ENCODE data around the gene EPN2.

DNA sequence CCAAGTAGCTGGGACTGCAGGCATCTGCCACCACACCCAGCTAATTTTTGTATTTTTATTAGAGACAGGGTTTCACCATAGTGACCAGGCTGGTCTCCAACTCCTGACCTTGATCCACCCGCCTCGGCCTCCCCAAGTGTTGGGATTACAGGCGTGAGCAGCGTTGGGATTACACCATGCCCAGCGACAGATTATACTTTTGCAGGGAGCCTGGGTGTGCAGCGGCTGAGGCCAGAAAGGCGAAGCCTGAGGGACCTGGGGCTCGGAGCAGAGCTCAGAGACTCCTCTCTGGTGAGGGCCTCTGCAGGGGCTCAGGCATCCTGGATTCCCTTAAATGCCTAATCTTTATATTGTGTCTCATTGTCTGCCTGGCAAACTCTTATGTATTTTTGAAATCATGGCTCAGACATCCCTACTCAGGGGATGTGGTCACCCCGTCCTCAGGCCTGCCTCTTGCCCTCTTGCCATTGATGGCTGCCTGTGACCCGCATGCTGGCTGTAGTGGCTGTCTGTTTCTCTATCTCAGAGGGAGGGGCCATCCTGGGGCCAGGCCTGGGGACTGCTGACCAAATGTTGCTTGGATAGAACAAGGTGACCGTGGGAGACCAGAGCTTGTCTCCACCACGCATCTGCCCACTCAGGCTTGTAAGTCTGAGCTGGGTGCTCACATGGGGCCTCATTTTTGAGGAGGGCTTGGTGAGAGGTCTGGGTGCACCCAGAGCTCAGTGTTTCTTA is 82.8 kb downstream of the EPN2 start:
- TF ChIP-seq EP300 (conservative IDR thresholded peaks at IDR 0.05; ENCODE audit: poor library complexity, severe bottlenecking) (no peak), POLR2AphosphoS5 (IDR thresholded peaks at IDR 0.05) (no peak), MXI1 (conservative IDR thresholded peaks at IDR 0.05; ENCODE audit: poor library complexity, severe bottlenecking) (no peak), TAF1 (IDR thresholded peaks at IDR 0.05; ENCODE audit: low read depth) (no peak), EZH2 (IDR thresholded peaks at IDR 0.05; ENCODE audit: borderline replicate concordance, insufficient read depth, low read length, poor library complexity, severe bottlenecking) (no peak), RAD21 (conservative IDR thresholded peaks at IDR 0.05) (no peak)
- TF ChIP-seq, protein P1, sequence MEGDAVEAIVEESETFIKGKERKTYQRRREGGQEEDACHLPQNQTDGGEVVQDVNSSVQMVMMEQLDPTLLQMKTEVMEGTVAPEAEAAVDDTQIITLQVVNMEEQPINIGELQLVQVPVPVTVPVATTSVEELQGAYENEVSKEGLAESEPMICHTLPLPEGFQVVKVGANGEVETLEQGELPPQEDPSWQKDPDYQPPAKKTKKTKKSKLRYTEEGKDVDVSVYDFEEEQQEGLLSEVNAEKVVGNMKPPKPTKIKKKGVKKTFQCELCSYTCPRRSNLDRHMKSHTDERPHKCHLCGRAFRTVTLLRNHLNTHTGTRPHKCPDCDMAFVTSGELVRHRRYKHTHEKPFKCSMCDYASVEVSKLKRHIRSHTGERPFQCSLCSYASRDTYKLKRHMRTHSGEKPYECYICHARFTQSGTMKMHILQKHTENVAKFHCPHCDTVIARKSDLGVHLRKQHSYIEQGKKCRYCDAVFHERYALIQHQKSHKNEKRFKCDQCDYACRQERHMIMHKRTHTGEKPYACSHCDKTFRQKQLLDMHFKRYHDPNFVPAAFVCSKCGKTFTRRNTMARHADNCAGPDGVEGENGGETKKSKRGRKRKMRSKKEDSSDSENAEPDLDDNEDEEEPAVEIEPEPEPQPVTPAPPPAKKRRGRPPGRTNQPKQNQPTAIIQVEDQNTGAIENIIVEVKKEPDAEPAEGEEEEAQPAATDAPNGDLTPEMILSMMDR (IDR thresholded peaks at IDR 0.05; ENCODE audit: poor library complexity, severe bottlenecking) = no peak
- TF ChIP-seq, protein P2, sequence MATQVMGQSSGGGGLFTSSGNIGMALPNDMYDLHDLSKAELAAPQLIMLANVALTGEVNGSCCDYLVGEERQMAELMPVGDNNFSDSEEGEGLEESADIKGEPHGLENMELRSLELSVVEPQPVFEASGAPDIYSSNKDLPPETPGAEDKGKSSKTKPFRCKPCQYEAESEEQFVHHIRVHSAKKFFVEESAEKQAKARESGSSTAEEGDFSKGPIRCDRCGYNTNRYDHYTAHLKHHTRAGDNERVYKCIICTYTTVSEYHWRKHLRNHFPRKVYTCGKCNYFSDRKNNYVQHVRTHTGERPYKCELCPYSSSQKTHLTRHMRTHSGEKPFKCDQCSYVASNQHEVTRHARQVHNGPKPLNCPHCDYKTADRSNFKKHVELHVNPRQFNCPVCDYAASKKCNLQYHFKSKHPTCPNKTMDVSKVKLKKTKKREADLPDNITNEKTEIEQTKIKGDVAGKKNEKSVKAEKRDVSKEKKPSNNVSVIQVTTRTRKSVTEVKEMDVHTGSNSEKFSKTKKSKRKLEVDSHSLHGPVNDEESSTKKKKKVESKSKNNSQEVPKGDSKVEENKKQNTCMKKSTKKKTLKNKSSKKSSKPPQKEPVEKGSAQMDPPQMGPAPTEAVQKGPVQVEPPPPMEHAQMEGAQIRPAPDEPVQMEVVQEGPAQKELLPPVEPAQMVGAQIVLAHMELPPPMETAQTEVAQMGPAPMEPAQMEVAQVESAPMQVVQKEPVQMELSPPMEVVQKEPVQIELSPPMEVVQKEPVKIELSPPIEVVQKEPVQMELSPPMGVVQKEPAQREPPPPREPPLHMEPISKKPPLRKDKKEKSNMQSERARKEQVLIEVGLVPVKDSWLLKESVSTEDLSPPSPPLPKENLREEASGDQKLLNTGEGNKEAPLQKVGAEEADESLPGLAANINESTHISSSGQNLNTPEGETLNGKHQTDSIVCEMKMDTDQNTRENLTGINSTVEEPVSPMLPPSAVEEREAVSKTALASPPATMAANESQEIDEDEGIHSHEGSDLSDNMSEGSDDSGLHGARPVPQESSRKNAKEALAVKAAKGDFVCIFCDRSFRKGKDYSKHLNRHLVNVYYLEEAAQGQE (IDR thresholded peaks at IDR 0.05; ENCODE audit: borderline replicate concordance) = no peak
